Measurements from ENCODE around the gene EIF3A. TPM values are rescaled to one million over a fixed set of nuclear protein-coding genes. Genes with fewer than 3 reads are reported as not detected.

Gene EIF3A
- total RNA-seq, 1 donor from 2014 or later = 134 TPM

GRCh38 chr10:119070395-119071165 is 10.0 kb downstream of the EIF3A start:
- Mint-ChIP-seq H3K4me3 (ENCODE audit: unreplicated experiment) (no peak overlapping the region), H3K27me3 (ENCODE audit: low read depth) (no peaks in the 10 kb centered on the region), H3K9me3 (ENCODE audit: low read depth) (no peaks in the 10 kb centered on the region), H3K27ac (ENCODE audit: unreplicated experiment) (no peak overlapping the region), H3K4me1 (ENCODE audit: low read depth) (peaks cover 23% of the 10 kb centered on the region), H3K36me3 (ENCODE audit: low read depth) (peaks cover 38% of the 10 kb centered on the region)
- TF ChIP-seq, protein P1, sequence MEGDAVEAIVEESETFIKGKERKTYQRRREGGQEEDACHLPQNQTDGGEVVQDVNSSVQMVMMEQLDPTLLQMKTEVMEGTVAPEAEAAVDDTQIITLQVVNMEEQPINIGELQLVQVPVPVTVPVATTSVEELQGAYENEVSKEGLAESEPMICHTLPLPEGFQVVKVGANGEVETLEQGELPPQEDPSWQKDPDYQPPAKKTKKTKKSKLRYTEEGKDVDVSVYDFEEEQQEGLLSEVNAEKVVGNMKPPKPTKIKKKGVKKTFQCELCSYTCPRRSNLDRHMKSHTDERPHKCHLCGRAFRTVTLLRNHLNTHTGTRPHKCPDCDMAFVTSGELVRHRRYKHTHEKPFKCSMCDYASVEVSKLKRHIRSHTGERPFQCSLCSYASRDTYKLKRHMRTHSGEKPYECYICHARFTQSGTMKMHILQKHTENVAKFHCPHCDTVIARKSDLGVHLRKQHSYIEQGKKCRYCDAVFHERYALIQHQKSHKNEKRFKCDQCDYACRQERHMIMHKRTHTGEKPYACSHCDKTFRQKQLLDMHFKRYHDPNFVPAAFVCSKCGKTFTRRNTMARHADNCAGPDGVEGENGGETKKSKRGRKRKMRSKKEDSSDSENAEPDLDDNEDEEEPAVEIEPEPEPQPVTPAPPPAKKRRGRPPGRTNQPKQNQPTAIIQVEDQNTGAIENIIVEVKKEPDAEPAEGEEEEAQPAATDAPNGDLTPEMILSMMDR (IDR thresholded peaks at IDR 0.05) = no peak
- DNase-seq (ENCODE audit: low spot score) = no peak

DNA sequence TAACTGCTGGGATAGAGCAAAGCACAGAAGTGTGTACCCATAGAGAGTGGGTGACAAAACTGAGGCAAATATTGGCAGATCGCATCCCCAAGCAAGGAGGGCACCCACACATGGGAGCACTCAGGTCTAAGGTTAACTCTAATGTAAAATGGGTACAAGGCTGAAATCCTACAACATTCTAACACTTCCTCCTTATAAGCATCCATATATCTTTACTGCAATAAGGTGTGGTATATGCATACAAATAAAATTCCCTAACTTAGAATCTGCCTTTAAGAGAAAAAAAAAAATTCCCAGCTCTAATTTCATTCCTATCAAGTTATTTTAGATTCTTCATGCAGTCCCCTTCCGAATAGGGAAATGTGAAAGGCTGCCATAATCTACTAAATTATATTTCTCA is 18.7 kb downstream of the EIF3A start:
- TF ChIP-seq, protein P1 (IDR thresholded peaks at IDR 0.05) = no peak
- Mint-ChIP-seq H3K9me3 (ENCODE audit: low read depth) (no peaks in the 10 kb centered on the region), H3K36me3 (ENCODE audit: low read depth) (peaks cover 56% of the 10 kb centered on the region)

GRCh38 chr10:119061352-119061751 is 19.3 kb downstream of the EIF3A start:
- no peak overlapping the region for H3K4me3 Mint-ChIP-seq (ENCODE audit: unreplicated experiment)
- H3K27ac Mint-ChIP-seq (ENCODE audit: unreplicated experiment) = peak overlapping the region; percentile 41
- H3K36me3 Mint-ChIP-seq (ENCODE audit: low read depth) = peaks cover 60% of the 10 kb centered on the region
- TF ChIP-seq, protein P1 (IDR thresholded peaks at IDR 0.05) = no peak
- no peaks in the 10 kb centered on the region for H3K27me3 Mint-ChIP-seq (ENCODE audit: low read depth)
- no peaks in the 10 kb centered on the region for H3K4me1 Mint-ChIP-seq (ENCODE audit: low read depth)
- no peaks in the 10 kb centered on the region for H3K9me3 Mint-ChIP-seq (ENCODE audit: low read depth)
- no peak for DNase-seq (ENCODE audit: low spot score)

More for the DNA sequence above, 18.7 kb downstream of the EIF3A start:
- H3K4me3 Mint-ChIP-seq (ENCODE audit: unreplicated experiment) = no peak overlapping the region
- no peak overlapping the region for H3K27ac Mint-ChIP-seq (ENCODE audit: unreplicated experiment)
- no peak for DNase-seq (ENCODE audit: low spot score)
- H3K27me3 Mint-ChIP-seq (ENCODE audit: low read depth) = no peaks in the 10 kb centered on the region
- H3K4me1 Mint-ChIP-seq (ENCODE audit: low read depth) = no peaks in the 10 kb centered on the region

DNA sequence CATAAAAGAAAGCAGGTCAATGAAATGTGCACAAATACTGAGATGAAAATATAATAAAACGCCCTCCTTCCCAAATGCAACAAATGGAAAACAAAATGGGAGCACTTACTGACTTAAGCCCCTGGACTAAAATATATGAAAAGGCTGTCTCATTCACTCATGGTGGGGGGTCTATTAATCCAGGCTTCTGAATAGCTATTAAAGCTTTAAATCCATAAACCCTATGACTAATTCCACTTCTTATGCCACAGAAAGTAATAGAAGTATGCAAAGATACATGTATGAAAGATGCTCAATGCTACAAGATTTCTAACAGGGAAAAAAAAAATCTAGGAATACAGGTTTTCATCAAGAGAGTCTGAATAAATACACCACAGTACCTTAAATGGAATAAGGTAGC is 20.5 kb downstream of the EIF3A start:
- Mint-ChIP-seq H3K36me3 (ENCODE audit: low read depth) (peaks cover 60% of the 10 kb centered on the region), H3K9me3 (ENCODE audit: low read depth) (no peaks in the 10 kb centered on the region), H3K27me3 (ENCODE audit: low read depth) (no peaks in the 10 kb centered on the region), H3K27ac (ENCODE audit: unreplicated experiment) (no peak overlapping the region), H3K4me1 (ENCODE audit: low read depth) (no peaks in the 10 kb centered on the region), H3K4me3 (ENCODE audit: unreplicated experiment) (no peak overlapping the region)
- DNase-seq (ENCODE audit: low spot score) = no peak
- TF ChIP-seq, protein P1 (IDR thresholded peaks at IDR 0.05) = no peak

GRCh38 chr10:119059557-119059956 is 21.1 kb downstream of the EIF3A start:
- H3K4me1 Mint-ChIP-seq (ENCODE audit: low read depth) = no peaks in the 10 kb centered on the region
- H3K9me3 Mint-ChIP-seq (ENCODE audit: low read depth) = no peaks in the 10 kb centered on the region
- H3K36me3 Mint-ChIP-seq (ENCODE audit: low read depth) = peaks cover 57% of the 10 kb centered on the region
- peak overlapping the region; percentile 20 for H3K27ac Mint-ChIP-seq (ENCODE audit: unreplicated experiment)
- TF ChIP-seq, protein P1 (IDR thresholded peaks at IDR 0.05) = no peak
- no peaks in the 10 kb centered on the region for H3K27me3 Mint-ChIP-seq (ENCODE audit: low read depth)
- DNase-seq (ENCODE audit: low spot score) = no peak
- no peak overlapping the region for H3K4me3 Mint-ChIP-seq (ENCODE audit: unreplicated experiment)

All from chondrocyte (in vitro differentiated cells).